Measurements from ENCODE around the gene TMCC1. TPM values are rescaled to one million over a fixed set of nuclear protein-coding genes. Genes with fewer than 3 reads are reported as not detected.

Gene TMCC1
- polyA plus RNA-seq, 1 of the 3 experiments (the other 2 are of a cell fraction) = 7.2 TPM

- Histone ChIP-seq H3K79me2 (ENCODE audit: insufficient read depth) (no peaks in the 10 kb centered on the region), H3K4me3 (ENCODE audit: low read depth in 2 of 2, low read length in 1 of 2) (no peak overlapping the region; a peak in 1 of 4 replicates), H3K9me2 (no peaks in the 10 kb centered on the region), H3K9ac (no peak overlapping the region), H4K20me1 (ENCODE audit: insufficient read depth) (no peaks in the 10 kb centered on the region), H3K9me3 (no peaks in the 10 kb centered on the region), H3F3A (replicated peaks; ENCODE audit: insufficient read depth) (no peaks in the 10 kb centered on the region), H2AFZ (ENCODE audit: low read depth) (no peak overlapping the region), H3K27ac (ENCODE audit: low read depth in 2 of 2, low read length in 1 of 2) (no peak overlapping the region), H3K4me1 (ENCODE audit: control insufficient read depth in 1 of 2, insufficient read depth in 2 of 2, low read depth in 1 of 2, low read length in 1 of 2) (no peaks in the 10 kb centered on the region; a peak in 1 of 4 replicates), H3K27me3 (ENCODE audit: insufficient read depth) (no peaks in the 10 kb centered on the region), H3K4me2 (no peak overlapping the region), H3K36me3 (replicated peaks in 1 of 2; ENCODE audit: control insufficient read depth in 1 of 2, insufficient read depth in 2 of 2, low read length in 1 of 2) (no peaks in the 10 kb centered on the region)
- peak; percentile 77 for DNase-seq
- POLR2A ChIA-PET = no interaction called here
- WGBS (ENCODE audit: low lambda C conversion rate) = 87% methylated on average over 38 of the region's 38 CpGs
- TF ChIP-seq CTCF (IDR thresholded peaks at IDR 0.05) = peak; percentile 67
- peak; percentile 65 for TF ChIP-seq SMC3 (IDR thresholded peaks at IDR 0.05; ENCODE audit: low read depth, low read length)
- TF ChIP-seq USF2 (IDR thresholded peaks at IDR 0.05; ENCODE audit: borderline replicate concordance, low read depth, low read length) = no peak
- peak; percentile 83 for TF ChIP-seq RAD21 (IDR thresholded peaks at IDR 0.05; ENCODE audit: low read length)
- CTCF ChIA-PET = interaction anchor here (0.7 to 3.5 kb wide), 18 partner anchors 9 to 318 kb away, joined by 3 to 15 read pairs (median 5); no protein-coding TSS in a partner anchor
Observed at GRCh38 chr3:129627350-129628168, 266.0 kb downstream of the TMCC1 start.

- Histone ChIP-seq H4K20me1 (ENCODE audit: insufficient read depth) (no peaks in the 10 kb centered on the region), H3K9me2 (no peaks in the 10 kb centered on the region), H3K9me3 (no peaks in the 10 kb centered on the region), H3K4me2 (no peak overlapping the region), H3K9ac (no peak overlapping the region), H3F3A (replicated peaks; ENCODE audit: insufficient read depth) (no peaks in the 10 kb centered on the region), H2AFZ (ENCODE audit: low read depth) (no peak overlapping the region), H3K79me2 (ENCODE audit: insufficient read depth) (no peaks in the 10 kb centered on the region), H3K27me3 (ENCODE audit: insufficient read depth) (no peaks in the 10 kb centered on the region), H3K4me1 (ENCODE audit: control insufficient read depth in 1 of 2, insufficient read depth in 2 of 2, low read depth in 1 of 2, low read length in 1 of 2) (no peaks in the 10 kb centered on the region; a peak in 1 of 4 replicates), H3K4me3 (ENCODE audit: low read depth in 2 of 2, low read length in 1 of 2) (no peak overlapping the region), H3K27ac (ENCODE audit: low read depth in 2 of 2, low read length in 1 of 2) (no peak overlapping the region), H3K36me3 (replicated peaks in 1 of 2; ENCODE audit: control insufficient read depth in 1 of 2, insufficient read depth in 2 of 2, low read length in 1 of 2) (no peaks in the 10 kb centered on the region)
- DNase-seq = peak; percentile 48
- CTCF ChIA-PET = interaction anchor here (0.8 to 3.5 kb wide), 8 partner anchors 11 to 315 kb away, joined by 3 to 15 read pairs (median 6); no protein-coding TSS in a partner anchor
- POLR2A ChIA-PET = no interaction called here
- WGBS (ENCODE audit: low lambda C conversion rate) = 92% methylated on average over 35 of the region's 49 CpGs
- no peak for TF ChIP-seq CTCF (IDR thresholded peaks at IDR 0.05)
- TF ChIP-seq ELF1 (IDR thresholded peaks at IDR 0.05) = no peak
- no peak for TF ChIP-seq POLR2AphosphoS5 (IDR thresholded peaks at IDR 0.05; ENCODE audit: low read depth, low read length)
- TF ChIP-seq NRF1 (IDR thresholded peaks at IDR 0.05; ENCODE audit: low read depth, low read length) = no peak
- TF ChIP-seq GABPA (IDR thresholded peaks at IDR 0.05; ENCODE audit: low read depth) = no peak
- TF ChIP-seq SIN3A (IDR thresholded peaks at IDR 0.05; ENCODE audit: borderline replicate concordance, low read depth, low read length) = no peak
- TF ChIP-seq RCOR1 (IDR thresholded peaks at IDR 0.05; ENCODE audit: low read length) = no peak
- no peak for TF ChIP-seq EP300 (IDR thresholded peaks at IDR 0.05; ENCODE audit: borderline replicate concordance in 1 of 2, low read depth in 1 of 2, low read length in 1 of 2)
- no peak for TF ChIP-seq TAF1 (IDR thresholded peaks at IDR 0.05; ENCODE audit: borderline replicate concordance, low read depth, low read length)
- TF ChIP-seq USF2 (IDR thresholded peaks at IDR 0.05; ENCODE audit: borderline replicate concordance, low read depth, low read length) = no peak
- TF ChIP-seq FOXJ3 (CRISPR knock-in tag; IDR thresholded peaks at IDR 0.05) = no peak
- no peak for TF ChIP-seq PBX3 (IDR thresholded peaks at IDR 0.05)
- TF ChIP-seq MEF2A (IDR thresholded peaks at IDR 0.05; ENCODE audit: borderline replicate concordance, low read depth) = no peak
- TF ChIP-seq GATA2 (CRISPR knock-in tag; IDR thresholded peaks at IDR 0.05) = no peak
- TF ChIP-seq MXI1 (IDR thresholded peaks at IDR 0.05; ENCODE audit: low read depth, low read length) = no peak
Observed at GRCh38 chr3:129626744-129627349, 266.7 kb downstream of the TMCC1 start.
